Activated T-cell treated with anti-CD3 and anti-CD28 coated beads, Interleukin-2, amount 50 U/mL, for 4 hours (primary cell): ENCODE results near the gene CXCR6. TPM values are rescaled to one million over a fixed set of nuclear protein-coding genes. Genes with fewer than 3 reads are reported as not detected.
A peak's percentile ranks its signal among the peaks of the same experiment; 100 is the strongest.

Source experiments
- ATAC-seq, 2 donors: fragments of 200-7000 bp; cut with Tn5 transposase; one replicate each; pipeline ENCODE4 v1.10.0; 2021
- DNase-seq: peaks from one replicate; pipeline ENCODE4 v3.0.0-alpha.2; 2020
- H3K27me3 Mint-ChIP-seq: one replicate; pipeline ENCODE4 v1.8.0; 2021; ENCODE audit warnings: low read depth, mixed read lengths
- H3K36me3 Mint-ChIP-seq: one replicate; pipeline ENCODE4 v1.8.0; 2022; ENCODE audit warnings: mixed read lengths; ENCODE audit not compliant: insufficient read depth
- H3K4me1 Mint-ChIP-seq: one replicate; pipeline ENCODE4 v1.8.0; 2021; ENCODE audit warnings: low read depth, mixed read lengths
- H3K4me3 Mint-ChIP-seq: one replicate; pipeline ENCODE4 v1.8.0; 2021; ENCODE audit warnings: mild to moderate bottlenecking, moderate library complexity, mixed read lengths
- H3K9me3 Mint-ChIP-seq: one replicate; pipeline ENCODE4 v1.8.0; 2021; ENCODE audit warnings: mixed read lengths
- total RNA-seq, 3 donors: library from RNA; stranded (reverse); gene quantifications; one replicate each; pipeline ENCODE4 v1.2.1, GENCODE V29; 2021

CXCR6 gene
- total RNA-seq, 3 donors from 2014 or later = 1.4 to 2.6 (median 1.6) TPM

- Mint-ChIP-seq H3K27me3 (peaks cover 2% of the 10 kb centered on the region), H3K36me3 (peaks cover 17% of the 10 kb centered on the region), H3K4me3 (no peak overlapping the region), H3K9me3 (no peaks in the 10 kb centered on the region), H3K4me1 (peaks cover 44% of the 10 kb centered on the region)
- DNase-seq = no peak
- ATAC-seq = no peak
Measured at GRCh38 chr3:45914362-45915058, 28.8 kb upstream of the CXCR6 start.

GRCh38 chr3:45915059-45915439 lies 28.2 kb upstream of the CXCR6 start:
- DNase-seq (no peak), ATAC-seq (no peak)
- Mint-ChIP-seq H3K9me3 (no peaks in the 10 kb centered on the region), H3K36me3 (peaks cover 15% of the 10 kb centered on the region), H3K4me3 (peak overlapping the region; percentile 61), H3K4me1 (peaks cover 44% of the 10 kb centered on the region), H3K27me3 (peaks cover 2% of the 10 kb centered on the region)

GRCh38 chr3:45915518-45916231 lies 27.6 kb upstream of the CXCR6 start:
- Mint-ChIP-seq H3K36me3 (peaks cover 16% of the 10 kb centered on the region), H3K4me1 (peaks cover 40% of the 10 kb centered on the region), H3K4me3 (peak overlapping the region; percentile 61), H3K9me3 (no peaks in the 10 kb centered on the region), H3K27me3 (peaks cover 2% of the 10 kb centered on the region)
- DNase-seq = peak; percentile 78
- peak; percentile 91 to 94 for ATAC-seq

GRCh38 chr3:45917146-45917898 lies 25.9 kb upstream of the CXCR6 start:
- Mint-ChIP-seq H3K36me3 (peaks cover 19% of the 10 kb centered on the region), H3K9me3 (no peaks in the 10 kb centered on the region), H3K4me1 (peaks cover 40% of the 10 kb centered on the region), H3K4me3 (no peak overlapping the region), H3K27me3 (no peaks in the 10 kb centered on the region)
- no peak for ATAC-seq
- no peak for DNase-seq

- H3K4me3 Mint-ChIP-seq = no peak overlapping the region
- peaks cover 37% of the 10 kb centered on the region for H3K36me3 Mint-ChIP-seq
- H3K9me3 Mint-ChIP-seq = no peaks in the 10 kb centered on the region
- DNase-seq (no peak), ATAC-seq (no peak)
- no peaks in the 10 kb centered on the region for H3K27me3 Mint-ChIP-seq
- H3K4me1 Mint-ChIP-seq = peaks cover 19% of the 10 kb centered on the region
Measured at GRCh38 chr3:45921158-45922038, 21.9 kb upstream of the CXCR6 start.

- no peak for DNase-seq
- no peak overlapping the region for H3K4me3 Mint-ChIP-seq
- H3K4me1 Mint-ChIP-seq = peaks cover 13% of the 10 kb centered on the region
- no peaks in the 10 kb centered on the region for H3K27me3 Mint-ChIP-seq
- H3K36me3 Mint-ChIP-seq = peaks cover 39% of the 10 kb centered on the region
- ATAC-seq = no peak
- no peaks in the 10 kb centered on the region for H3K9me3 Mint-ChIP-seq
Measured at GRCh38 chr3:45922039-45922326, 21.3 kb upstream of the CXCR6 start.

- Mint-ChIP-seq H3K9me3 (no peaks in the 10 kb centered on the region), H3K4me1 (peaks cover 11% of the 10 kb centered on the region), H3K27me3 (no peaks in the 10 kb centered on the region), H3K36me3 (peaks cover 48% of the 10 kb centered on the region), H3K4me3 (no peak overlapping the region)
- ATAC-seq = no peak
- DNase-seq = no peak
Measured at GRCh38 chr3:45922950-45923590, 20.2 kb upstream of the CXCR6 start.

- Mint-ChIP-seq H3K9me3 (no peaks in the 10 kb centered on the region), H3K27me3 (no peaks in the 10 kb centered on the region), H3K4me3 (no peak overlapping the region), H3K36me3 (peaks cover 48% of the 10 kb centered on the region), H3K4me1 (peaks cover 7% of the 10 kb centered on the region)
- peak in 1 of 2 donors; percentile 40 for ATAC-seq
- no peak for DNase-seq
Measured at GRCh38 chr3:45923755-45924154, 19.5 kb upstream of the CXCR6 start.

- Mint-ChIP-seq H3K4me3 (no peak overlapping the region), H3K36me3 (peaks cover 64% of the 10 kb centered on the region)
Measured at GRCh38 chr3:45927881-45928280, 15.4 kb upstream of the CXCR6 start.

GRCh38 chr3:45929042-45929679 lies 14.1 kb upstream of the CXCR6 start:
- Mint-ChIP-seq H3K36me3 (peaks cover 67% of the 10 kb centered on the region), H3K4me1 (no peaks in the 10 kb centered on the region), H3K9me3 (no peaks in the 10 kb centered on the region), H3K27me3 (no peaks in the 10 kb centered on the region), H3K4me3 (no peak overlapping the region)
- ATAC-seq (peak; percentile 94 to 97), DNase-seq (peak; percentile 66)

More at GRCh38 chr3:45927881-45928280, 15.4 kb upstream of the CXCR6 start:
- Mint-ChIP-seq H3K9me3 (no peaks in the 10 kb centered on the region), H3K4me1 (no peaks in the 10 kb centered on the region), H3K27me3 (no peaks in the 10 kb centered on the region)
- no peak for DNase-seq
- ATAC-seq = no peak

- H3K4me1 Mint-ChIP-seq = no peaks in the 10 kb centered on the region
- ATAC-seq (no peak), DNase-seq (no peak)
- H3K4me3 Mint-ChIP-seq = no peak overlapping the region
- no peaks in the 10 kb centered on the region for H3K27me3 Mint-ChIP-seq
- peaks cover 72% of the 10 kb centered on the region for H3K36me3 Mint-ChIP-seq
- H3K9me3 Mint-ChIP-seq = no peaks in the 10 kb centered on the region
Measured at GRCh38 chr3:45931496-45931895, 11.8 kb upstream of the CXCR6 start.

- Mint-ChIP-seq H3K9me3 (no peaks in the 10 kb centered on the region), H3K36me3 (peaks cover 69% of the 10 kb centered on the region), H3K27me3 (no peaks in the 10 kb centered on the region), H3K4me3 (no peak overlapping the region), H3K4me1 (no peaks in the 10 kb centered on the region)
- ATAC-seq (no peak), DNase-seq (no peak)
Measured at GRCh38 chr3:45932112-45932511, 11.2 kb upstream of the CXCR6 start.

- Mint-ChIP-seq H3K4me3 (no peak overlapping the region), H3K36me3 (peaks cover 63% of the 10 kb centered on the region), H3K4me1 (peaks cover under 1% of the 10 kb centered on the region), H3K9me3 (no peaks in the 10 kb centered on the region), H3K27me3 (no peaks in the 10 kb centered on the region)
- ATAC-seq = no peak
- DNase-seq = no peak
Measured at GRCh38 chr3:45933591-45933990, 9.7 kb upstream of the CXCR6 start.
